Activated CD8-positive, alpha-beta memory T cell treated with anti-CD3 and anti-CD28 coated beads, Interleukin-2, amount 10 ng/mL, durations not matched to agents 7 days and 5 days (primary cell): ENCODE data around the gene FRAT2. TPM values are rescaled to one million over a fixed set of nuclear protein-coding genes. Genes with fewer than 3 reads are reported as not detected.

ENCODE experiments used
- ATAC-seq: fragments of 150-1000 bp; cut with Tn5 transposase; one replicate; pipeline ENCODE4 v1.10.0; 2021; ENCODE audit warnings: moderate library complexity
- CTCF ChIA-PET: fragments of 350-600 bp; sonication (Branson Sonifier 250); formaldehyde crosslinking; loops from one replicate; lab custom pipeline; 2021; ENCODE audit warnings: antibody characterized with exemption; lab: Charles Lee
- DNase-seq: peaks from one replicate; pipeline ENCODE4 v3.0.0-alpha.2; 2020
- H3K27ac Mint-ChIP-seq: one replicate; pipeline ENCODE4 v1.8.0; 2021; ENCODE audit warnings: mild to moderate bottlenecking, mixed read lengths
- H3K27me3 Mint-ChIP-seq: one replicate; pipeline ENCODE4 v1.8.0; 2021; ENCODE audit warnings: mixed read lengths
- H3K36me3 Mint-ChIP-seq: one replicate; pipeline ENCODE4 v1.8.0; 2021; ENCODE audit warnings: mild to moderate bottlenecking, mixed read lengths
- H3K4me1 Mint-ChIP-seq: one replicate; pipeline ENCODE4 v1.8.0; 2021; ENCODE audit warnings: mixed read lengths
- H3K4me3 Mint-ChIP-seq: one replicate; pipeline ENCODE4 v1.8.0; 2021; ENCODE audit warnings: mild to moderate bottlenecking, moderate library complexity, mixed read lengths
- H3K9me3 Mint-ChIP-seq: one replicate; pipeline ENCODE4 v1.8.0; 2022; ENCODE audit warnings: low read depth, mixed read lengths
- total RNA-seq, 2 experiments: library from RNA; stranded (reverse); gene quantifications; one replicate each; pipeline ENCODE4 v1.2.3, GENCODE V29; 2021

FRAT2 gene
- total RNA-seq, 2 experiments from 2014 or later = 11.4 to 14.4 TPM

DNA sequence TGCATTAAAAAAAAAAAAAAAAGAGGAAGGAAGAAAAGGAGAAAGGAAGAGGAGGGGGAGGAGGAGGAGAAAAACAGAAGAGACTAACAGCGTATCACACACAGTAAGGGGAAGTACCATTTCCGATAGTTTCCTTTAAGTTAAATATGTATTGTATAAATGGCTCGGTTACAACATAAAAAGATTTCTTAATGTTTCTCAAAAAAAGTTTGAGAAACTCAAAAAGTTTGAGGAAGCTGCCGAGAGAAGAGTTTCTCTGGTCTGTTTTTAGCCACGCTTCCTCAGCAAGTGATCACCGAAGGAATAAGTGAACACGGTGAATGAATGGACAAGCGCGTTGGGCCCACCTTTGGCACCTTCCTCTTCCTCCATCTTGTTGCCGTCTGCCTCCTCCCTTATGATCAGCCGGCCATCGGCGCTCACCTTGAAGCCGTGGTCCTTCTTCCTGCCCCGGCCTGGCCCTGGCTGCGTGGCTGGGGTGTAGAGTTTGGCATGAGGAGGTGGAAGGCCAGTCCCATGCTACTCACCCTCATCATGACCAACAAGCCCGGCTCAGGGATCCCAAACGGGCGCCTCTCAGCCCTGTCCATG is 31.3 kb upstream of the FRAT2 start:
- H3K36me3 Mint-ChIP-seq = peaks cover 6% of the 10 kb centered on the region
- no peak for ATAC-seq

DNA sequence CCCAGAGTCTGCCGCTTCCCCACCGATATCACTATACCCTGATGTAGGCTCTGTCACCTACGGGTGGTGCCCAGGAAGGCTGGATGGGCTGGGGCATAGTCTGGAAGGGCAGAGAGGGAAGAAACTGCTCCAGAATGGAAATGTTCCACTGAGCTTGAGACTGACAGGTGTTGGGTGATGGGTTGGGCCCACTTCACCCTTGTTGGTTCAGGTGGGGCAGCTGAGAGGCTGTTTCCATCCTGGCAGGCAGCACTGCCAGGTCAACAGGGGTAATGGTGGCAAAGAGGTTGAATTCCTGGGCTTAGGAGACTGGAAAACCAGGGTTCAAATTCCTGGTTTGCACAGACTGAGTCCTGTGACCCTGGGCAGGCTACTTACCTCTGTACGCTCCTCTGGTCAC is 28.5 kb upstream of the FRAT2 start:
- CTCF ChIA-PET = interaction anchor here (0.7 kb wide), 1 partner anchor 7 kb away, joined by 3 read pairs; no protein-coding TSS in a partner anchor
- Mint-ChIP-seq H3K27ac (no peak overlapping the region), H3K4me1 (no peaks in the 10 kb centered on the region), H3K36me3 (peaks cover 6% of the 10 kb centered on the region), H3K4me3 (no peak overlapping the region), H3K9me3 (no peaks in the 10 kb centered on the region), H3K27me3 (no peaks in the 10 kb centered on the region)
- DNase-seq (no peak), ATAC-seq (no peak)

More for the DNA sequence above, 31.3 kb upstream of the FRAT2 start:
- Mint-ChIP-seq H3K4me3 (no peak overlapping the region), H3K4me1 (no peaks in the 10 kb centered on the region), H3K27me3 (no peaks in the 10 kb centered on the region), H3K27ac (no peak overlapping the region), H3K9me3 (no peaks in the 10 kb centered on the region)
- no peak for DNase-seq
- CTCF ChIA-PET = interaction anchor here (1.0 kb wide), 1 partner anchor 155 kb away, joined by 3 read pairs; no protein-coding TSS in a partner anchor

DNA sequence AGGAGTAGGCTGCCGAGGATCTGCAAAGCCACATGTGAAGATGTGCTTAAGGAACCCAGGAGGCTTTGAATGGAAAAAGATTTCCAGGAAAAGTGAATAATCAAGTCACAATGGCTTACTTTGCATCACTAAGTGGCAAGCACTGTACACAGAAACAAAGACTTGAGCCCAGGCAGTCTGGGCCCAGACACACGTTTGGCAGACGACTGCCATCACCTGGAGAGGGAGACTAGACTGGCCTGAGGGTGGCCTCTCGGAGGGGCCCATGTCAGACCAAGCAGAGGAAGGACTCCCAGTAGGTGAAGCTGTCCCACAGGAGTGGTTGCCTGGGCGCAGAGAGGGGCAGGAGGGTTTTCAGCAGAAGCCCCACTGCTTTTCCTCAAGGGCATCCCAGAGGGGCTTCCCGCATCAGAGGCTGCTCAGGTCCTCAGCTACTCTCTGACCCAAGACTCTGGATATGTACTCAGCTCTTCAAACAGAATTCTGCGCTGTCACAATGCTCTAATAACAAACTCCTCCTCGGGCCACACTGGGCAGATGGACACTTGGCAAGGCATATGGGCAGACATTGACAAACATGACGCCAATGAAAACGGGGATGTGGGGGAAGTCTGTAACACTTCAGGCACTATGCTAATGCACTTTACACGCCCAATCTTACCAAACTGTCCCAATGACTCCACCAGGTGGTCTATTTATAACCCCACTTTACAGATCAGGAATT is 27.9 kb upstream of the FRAT2 start:
- Mint-ChIP-seq H3K27me3 (no peaks in the 10 kb centered on the region), H3K27ac (no peak overlapping the region), H3K4me1 (no peaks in the 10 kb centered on the region), H3K9me3 (no peaks in the 10 kb centered on the region), H3K36me3 (peaks cover 6% of the 10 kb centered on the region), H3K4me3 (no peak overlapping the region)
- DNase-seq (no peak), ATAC-seq (no peak)
- CTCF ChIA-PET = no interaction called here

DNA sequence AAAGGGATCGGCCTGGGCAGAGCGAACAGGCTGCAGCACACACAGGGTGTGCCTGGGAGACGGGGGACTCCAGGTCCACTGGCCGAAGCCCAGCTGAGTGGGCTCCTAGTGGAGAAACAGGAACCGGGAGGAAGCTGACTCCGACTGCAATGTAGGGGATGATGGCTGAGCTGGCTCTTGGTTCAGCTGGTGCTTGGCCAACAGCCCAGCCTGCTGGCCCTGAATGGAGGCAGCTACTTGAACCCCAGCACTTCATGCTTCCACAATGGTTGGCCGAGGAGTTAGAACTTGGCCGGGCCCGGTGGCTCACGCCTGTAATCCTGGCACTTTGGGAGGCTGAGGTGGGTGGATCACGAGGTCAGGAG is 27.0 kb upstream of the FRAT2 start:
- H3K27me3 Mint-ChIP-seq = no peaks in the 10 kb centered on the region
- no peak overlapping the region for H3K4me3 Mint-ChIP-seq
- CTCF ChIA-PET = no interaction called here
- no peaks in the 10 kb centered on the region for H3K9me3 Mint-ChIP-seq
- peaks cover 2% of the 10 kb centered on the region for H3K4me1 Mint-ChIP-seq
- DNase-seq = no peak
- no peak overlapping the region for H3K27ac Mint-ChIP-seq
- H3K36me3 Mint-ChIP-seq = peaks cover 9% of the 10 kb centered on the region
- no peak for ATAC-seq

DNA sequence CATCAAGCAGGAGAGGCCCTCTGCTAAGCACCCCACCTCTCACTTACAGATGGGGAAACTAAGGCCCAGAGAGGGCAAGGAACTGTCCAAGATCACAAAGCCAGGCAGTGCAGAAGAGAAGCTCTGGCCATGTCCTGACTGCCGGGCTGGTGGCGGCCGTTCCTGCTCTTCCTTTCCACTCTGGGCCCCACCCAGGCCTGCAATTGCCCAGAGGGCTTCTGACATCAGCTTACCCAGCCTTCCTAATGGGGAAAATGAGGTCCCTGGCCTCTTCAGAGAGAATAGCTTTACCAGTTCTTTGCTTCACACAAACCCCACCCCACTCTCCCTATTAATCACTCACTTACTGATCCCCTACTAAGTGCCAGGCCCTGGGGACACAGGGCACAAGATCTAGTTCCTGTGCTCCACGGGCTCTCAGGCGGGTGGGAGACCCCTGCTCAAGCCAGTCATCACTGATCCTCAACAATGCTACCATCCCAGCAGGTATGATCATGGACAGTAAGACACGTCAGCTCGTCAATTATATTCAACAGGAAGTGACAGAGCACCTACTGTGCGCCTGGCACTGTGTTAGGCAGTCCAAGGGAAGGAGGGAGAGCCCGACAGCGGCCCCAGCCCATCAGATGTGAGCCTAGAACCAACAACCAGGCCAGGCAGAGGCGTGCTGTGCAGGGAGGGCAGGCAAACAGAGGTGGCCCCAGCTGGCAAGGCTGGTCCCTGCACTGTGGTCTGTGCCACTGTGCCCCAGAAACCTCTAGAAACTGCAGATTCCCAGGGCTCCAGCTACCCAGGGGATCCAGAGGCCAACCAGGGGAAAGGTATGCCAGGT is 26.4 kb upstream of the FRAT2 start:
- H3K27ac Mint-ChIP-seq = no peak overlapping the region
- peaks cover 5% of the 10 kb centered on the region for H3K4me1 Mint-ChIP-seq
- no peaks in the 10 kb centered on the region for H3K27me3 Mint-ChIP-seq
- H3K36me3 Mint-ChIP-seq = peaks cover 9% of the 10 kb centered on the region
- no peak overlapping the region for H3K4me3 Mint-ChIP-seq
- CTCF ChIA-PET = no interaction called here
- no peaks in the 10 kb centered on the region for H3K9me3 Mint-ChIP-seq
- ATAC-seq = no peak
- no peak for DNase-seq

DNA sequence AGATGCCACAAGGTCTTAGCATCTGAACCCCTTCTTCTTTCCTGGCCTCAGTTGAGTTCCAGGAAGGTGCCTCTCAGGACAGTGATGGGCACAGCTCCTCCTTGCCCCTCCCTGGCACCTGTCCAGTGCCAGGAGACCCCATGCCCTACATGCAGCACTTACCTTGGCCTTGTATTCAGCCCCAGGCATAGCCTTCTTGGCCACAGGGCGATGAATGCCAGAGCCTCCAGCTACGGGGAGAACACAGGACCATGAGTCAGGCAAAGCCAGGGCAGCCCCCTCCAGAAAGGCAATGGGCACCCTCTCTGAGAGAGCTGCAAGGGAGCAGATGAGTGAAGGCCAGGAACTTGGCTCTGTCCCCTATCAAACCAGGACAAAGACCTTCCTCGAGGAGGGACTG is 24.3 kb upstream of the FRAT2 start:
- H3K4me1 Mint-ChIP-seq = peaks cover 8% of the 10 kb centered on the region
- CTCF ChIA-PET = interaction anchor here (1.0 kb wide), 1 partner anchor 80 kb away, joined by 5 read pairs; no protein-coding TSS in a partner anchor
- DNase-seq (no peak), ATAC-seq (no peak)
- peaks cover 2% of the 10 kb centered on the region for H3K36me3 Mint-ChIP-seq
- no peaks in the 10 kb centered on the region for H3K27me3 Mint-ChIP-seq
- no peaks in the 10 kb centered on the region for H3K9me3 Mint-ChIP-seq
- H3K4me3 Mint-ChIP-seq = no peak overlapping the region
- no peak overlapping the region for H3K27ac Mint-ChIP-seq

DNA sequence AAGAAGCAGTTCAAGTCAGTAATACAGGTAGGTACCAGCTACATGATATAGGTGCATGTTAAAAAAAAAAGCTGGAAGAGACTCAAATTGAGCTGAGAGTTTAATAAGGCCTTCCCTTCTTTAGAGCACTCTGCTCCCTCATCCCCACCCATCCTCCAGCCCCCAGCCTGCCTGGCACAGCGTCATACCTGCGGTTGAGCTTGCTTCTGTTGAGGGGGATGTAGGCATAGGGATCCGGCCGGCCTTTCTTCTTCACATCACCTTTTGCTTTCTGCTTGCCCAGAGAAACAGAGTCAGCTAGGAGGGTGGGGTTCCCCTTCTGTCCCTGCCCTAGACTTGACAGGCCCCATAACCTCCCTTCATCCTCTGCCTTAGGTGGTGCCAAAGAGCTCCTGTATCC is 23.8 kb upstream of the FRAT2 start:
- Mint-ChIP-seq H3K9me3 (no peaks in the 10 kb centered on the region), H3K36me3 (peaks cover 2% of the 10 kb centered on the region), H3K4me1 (peaks cover 8% of the 10 kb centered on the region), H3K4me3 (no peak overlapping the region), H3K27me3 (no peaks in the 10 kb centered on the region), H3K27ac (no peak overlapping the region)
- ATAC-seq = no peak
- CTCF ChIA-PET = interaction anchor here (0.7 kb wide), 1 partner anchor 43 kb away, joined by 3 read pairs; no protein-coding TSS in a partner anchor
- DNase-seq = no peak

DNA sequence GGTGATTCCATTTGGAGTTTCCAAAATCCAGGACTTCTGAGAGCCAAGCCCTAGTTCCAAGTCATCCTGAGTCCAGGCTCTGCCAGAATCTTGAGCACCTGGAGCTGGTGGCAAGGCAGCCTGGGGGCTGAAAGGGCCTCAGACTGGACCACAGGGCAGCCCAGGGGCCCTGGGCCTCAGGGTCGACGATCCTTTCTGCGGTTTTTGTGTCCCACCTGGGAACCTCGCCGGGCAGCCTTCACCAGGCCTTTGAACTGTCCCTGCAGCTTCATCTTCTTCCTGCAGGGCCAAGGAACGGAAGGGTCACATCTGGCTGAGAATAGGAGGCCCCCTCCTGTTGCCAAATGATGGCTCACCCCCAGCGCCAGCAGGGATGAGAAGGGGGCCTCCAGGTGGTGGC is 22.4 kb upstream of the FRAT2 start:
- Mint-ChIP-seq H3K27me3 (no peaks in the 10 kb centered on the region), H3K4me1 (peaks cover 8% of the 10 kb centered on the region), H3K9me3 (no peaks in the 10 kb centered on the region), H3K4me3 (no peak overlapping the region), H3K36me3 (peaks cover 2% of the 10 kb centered on the region), H3K27ac (no peak overlapping the region)
- CTCF ChIA-PET = interaction anchor here (0.8 to 1.2 kb wide), 3 partner anchors 36 to 83 kb away, joined by 3 read pairs; partner anchors contain the start of gene RRP12
- DNase-seq (no peak), ATAC-seq (no peak)

DNA sequence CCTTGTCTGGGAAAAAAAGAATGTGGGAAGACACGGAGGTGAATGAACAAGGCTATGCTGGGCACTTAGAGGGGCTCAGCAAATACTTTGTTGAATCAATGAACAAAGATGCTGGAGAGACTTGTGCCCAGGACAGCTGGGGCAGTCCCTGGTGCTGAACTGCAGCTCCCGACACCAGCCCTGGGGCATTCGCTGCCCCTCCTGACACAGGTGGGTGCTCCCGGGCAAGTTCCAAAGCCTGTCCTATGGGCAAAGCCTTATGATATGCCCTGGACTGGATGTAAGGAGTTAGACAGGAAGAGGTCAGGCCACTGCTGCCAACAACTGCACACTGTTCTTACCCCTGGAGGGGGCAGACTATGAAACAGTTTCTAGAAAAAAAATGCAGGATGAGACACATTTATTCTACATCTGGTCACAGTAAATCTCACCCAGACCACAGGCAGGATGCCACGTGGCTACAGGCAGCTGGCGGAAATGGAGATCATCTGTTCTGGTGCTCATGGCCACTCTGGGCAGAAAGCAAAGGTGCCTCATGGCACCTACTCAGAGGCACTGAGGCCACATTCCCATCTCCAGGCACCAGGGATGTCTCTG is 21.9 kb upstream of the FRAT2 start:
- Mint-ChIP-seq H3K27me3 (no peaks in the 10 kb centered on the region), H3K4me1 (peaks cover 8% of the 10 kb centered on the region), H3K4me3 (no peak overlapping the region), H3K9me3 (no peaks in the 10 kb centered on the region), H3K36me3 (peaks cover 2% of the 10 kb centered on the region), H3K27ac (peak overlapping the region; percentile 35)
- CTCF ChIA-PET = interaction anchor here (0.6 to 1.6 kb wide), 8 partner anchors 7 to 283 kb away, joined by 3 to 8 read pairs (median 3); partner anchors contain the start of gene RRP12
- peak; percentile 56 for DNase-seq
- peak; percentile 58 for ATAC-seq

DNA sequence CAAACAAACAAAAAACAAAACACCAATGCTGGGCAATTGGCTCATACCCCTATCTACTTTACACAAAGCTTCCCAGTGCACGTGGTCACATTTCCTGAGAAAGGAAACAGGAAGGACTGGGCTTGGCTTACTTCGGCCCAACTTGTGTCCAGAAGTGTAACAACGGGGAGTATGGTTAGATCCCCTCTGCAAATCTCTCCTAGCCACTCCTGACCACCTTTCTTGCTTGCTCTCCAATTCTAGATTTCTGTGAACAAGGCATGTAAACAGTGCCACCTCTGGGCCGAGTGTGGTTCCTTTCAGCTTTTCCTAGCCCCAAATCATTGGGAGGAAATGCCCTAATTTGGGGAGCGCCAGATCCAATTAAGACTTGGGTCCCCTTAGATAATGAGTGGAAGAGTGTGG is 21.0 kb upstream of the FRAT2 start:
- no peak overlapping the region for H3K27ac Mint-ChIP-seq
- no peaks in the 10 kb centered on the region for H3K9me3 Mint-ChIP-seq
- H3K4me1 Mint-ChIP-seq = peaks cover 8% of the 10 kb centered on the region
- CTCF ChIA-PET = interaction anchor here (0.6 to 1.6 kb wide), 6 partner anchors 8 to 553 kb away, joined by 3 to 8 read pairs (median 4); no protein-coding TSS in a partner anchor
- no peak for DNase-seq
- peaks cover 2% of the 10 kb centered on the region for H3K36me3 Mint-ChIP-seq
- no peak for ATAC-seq
- H3K27me3 Mint-ChIP-seq = no peaks in the 10 kb centered on the region
- no peak overlapping the region for H3K4me3 Mint-ChIP-seq

DNA sequence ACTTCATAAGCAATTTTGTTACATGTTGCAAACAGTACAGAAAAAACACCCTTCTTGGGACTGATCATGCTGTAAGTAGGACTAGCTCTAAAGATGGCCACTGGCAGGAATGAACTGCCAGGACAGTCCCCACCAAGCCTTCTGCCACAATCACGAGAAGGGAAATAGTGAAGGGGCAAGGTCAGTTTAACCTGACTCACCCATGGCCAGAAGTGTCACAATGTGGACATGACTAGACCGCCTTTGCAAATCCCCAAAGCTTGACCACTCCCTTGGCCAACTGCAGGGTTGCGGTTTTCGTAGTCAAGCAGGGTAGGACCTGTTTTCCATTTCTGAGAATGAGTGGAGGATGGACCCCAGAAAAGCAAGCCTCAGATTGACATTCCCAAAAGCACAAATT is 19.4 kb upstream of the FRAT2 start:
- Mint-ChIP-seq H3K27me3 (no peaks in the 10 kb centered on the region), H3K36me3 (peaks cover 4% of the 10 kb centered on the region), H3K9me3 (no peaks in the 10 kb centered on the region), H3K27ac (no peak overlapping the region), H3K4me3 (no peak overlapping the region), H3K4me1 (peaks cover 8% of the 10 kb centered on the region)
- ATAC-seq = no peak
- CTCF ChIA-PET = no interaction called here
- DNase-seq = no peak

DNA sequence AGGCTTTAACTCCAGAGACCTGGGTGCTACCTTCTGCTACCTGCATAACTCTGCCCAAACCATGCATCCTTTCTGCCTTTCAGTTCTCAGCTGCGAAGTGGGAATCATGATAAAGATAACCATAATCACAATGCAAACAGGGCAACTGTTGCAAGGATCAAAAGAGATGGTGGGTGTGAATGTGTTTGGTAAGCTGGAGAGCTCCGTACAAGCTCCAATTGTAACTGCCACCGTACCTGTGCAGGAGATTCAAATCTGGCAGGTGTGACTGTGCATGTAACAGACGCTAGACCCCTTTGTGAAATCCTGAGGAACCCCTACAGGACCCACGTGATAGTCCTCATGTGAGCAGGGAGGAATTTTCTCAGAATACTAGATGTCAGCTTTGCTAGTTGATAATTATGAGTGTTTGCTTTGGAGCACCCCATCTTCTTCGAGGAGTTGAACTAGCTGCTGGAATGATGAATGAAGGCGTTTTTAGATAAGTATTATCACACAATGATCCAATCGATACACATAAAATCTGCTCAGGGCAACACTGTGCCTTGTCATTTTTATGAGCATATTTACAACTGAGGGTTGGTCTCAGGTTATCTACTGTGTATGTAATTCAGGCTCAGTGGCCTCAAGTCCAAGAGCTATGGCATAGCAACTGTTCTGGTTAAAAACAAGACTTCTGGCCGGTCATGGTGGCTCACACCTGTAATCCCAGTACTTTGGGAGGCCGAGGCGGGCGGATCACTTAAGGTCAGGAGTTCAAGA is 15.4 kb upstream of the FRAT2 start:
- no peak for DNase-seq
- Mint-ChIP-seq H3K9me3 (no peaks in the 10 kb centered on the region), H3K4me1 (no peaks in the 10 kb centered on the region), H3K27me3 (no peaks in the 10 kb centered on the region), H3K4me3 (no peak overlapping the region), H3K27ac (no peak overlapping the region), H3K36me3 (peaks cover 1% of the 10 kb centered on the region)
- ATAC-seq = no peak
- CTCF ChIA-PET = no interaction called here
